Measurements from ENCODE around the gene SLC25A5. TPM values are rescaled to one million over a fixed set of nuclear protein-coding genes. Genes with fewer than 3 reads are reported as not detected.

SLC25A5 gene
- total and polyA plus RNA-seq, 2 experiments from 2014 or later: 348 to 451 TPM

- TF ChIP-seq, protein P1, sequence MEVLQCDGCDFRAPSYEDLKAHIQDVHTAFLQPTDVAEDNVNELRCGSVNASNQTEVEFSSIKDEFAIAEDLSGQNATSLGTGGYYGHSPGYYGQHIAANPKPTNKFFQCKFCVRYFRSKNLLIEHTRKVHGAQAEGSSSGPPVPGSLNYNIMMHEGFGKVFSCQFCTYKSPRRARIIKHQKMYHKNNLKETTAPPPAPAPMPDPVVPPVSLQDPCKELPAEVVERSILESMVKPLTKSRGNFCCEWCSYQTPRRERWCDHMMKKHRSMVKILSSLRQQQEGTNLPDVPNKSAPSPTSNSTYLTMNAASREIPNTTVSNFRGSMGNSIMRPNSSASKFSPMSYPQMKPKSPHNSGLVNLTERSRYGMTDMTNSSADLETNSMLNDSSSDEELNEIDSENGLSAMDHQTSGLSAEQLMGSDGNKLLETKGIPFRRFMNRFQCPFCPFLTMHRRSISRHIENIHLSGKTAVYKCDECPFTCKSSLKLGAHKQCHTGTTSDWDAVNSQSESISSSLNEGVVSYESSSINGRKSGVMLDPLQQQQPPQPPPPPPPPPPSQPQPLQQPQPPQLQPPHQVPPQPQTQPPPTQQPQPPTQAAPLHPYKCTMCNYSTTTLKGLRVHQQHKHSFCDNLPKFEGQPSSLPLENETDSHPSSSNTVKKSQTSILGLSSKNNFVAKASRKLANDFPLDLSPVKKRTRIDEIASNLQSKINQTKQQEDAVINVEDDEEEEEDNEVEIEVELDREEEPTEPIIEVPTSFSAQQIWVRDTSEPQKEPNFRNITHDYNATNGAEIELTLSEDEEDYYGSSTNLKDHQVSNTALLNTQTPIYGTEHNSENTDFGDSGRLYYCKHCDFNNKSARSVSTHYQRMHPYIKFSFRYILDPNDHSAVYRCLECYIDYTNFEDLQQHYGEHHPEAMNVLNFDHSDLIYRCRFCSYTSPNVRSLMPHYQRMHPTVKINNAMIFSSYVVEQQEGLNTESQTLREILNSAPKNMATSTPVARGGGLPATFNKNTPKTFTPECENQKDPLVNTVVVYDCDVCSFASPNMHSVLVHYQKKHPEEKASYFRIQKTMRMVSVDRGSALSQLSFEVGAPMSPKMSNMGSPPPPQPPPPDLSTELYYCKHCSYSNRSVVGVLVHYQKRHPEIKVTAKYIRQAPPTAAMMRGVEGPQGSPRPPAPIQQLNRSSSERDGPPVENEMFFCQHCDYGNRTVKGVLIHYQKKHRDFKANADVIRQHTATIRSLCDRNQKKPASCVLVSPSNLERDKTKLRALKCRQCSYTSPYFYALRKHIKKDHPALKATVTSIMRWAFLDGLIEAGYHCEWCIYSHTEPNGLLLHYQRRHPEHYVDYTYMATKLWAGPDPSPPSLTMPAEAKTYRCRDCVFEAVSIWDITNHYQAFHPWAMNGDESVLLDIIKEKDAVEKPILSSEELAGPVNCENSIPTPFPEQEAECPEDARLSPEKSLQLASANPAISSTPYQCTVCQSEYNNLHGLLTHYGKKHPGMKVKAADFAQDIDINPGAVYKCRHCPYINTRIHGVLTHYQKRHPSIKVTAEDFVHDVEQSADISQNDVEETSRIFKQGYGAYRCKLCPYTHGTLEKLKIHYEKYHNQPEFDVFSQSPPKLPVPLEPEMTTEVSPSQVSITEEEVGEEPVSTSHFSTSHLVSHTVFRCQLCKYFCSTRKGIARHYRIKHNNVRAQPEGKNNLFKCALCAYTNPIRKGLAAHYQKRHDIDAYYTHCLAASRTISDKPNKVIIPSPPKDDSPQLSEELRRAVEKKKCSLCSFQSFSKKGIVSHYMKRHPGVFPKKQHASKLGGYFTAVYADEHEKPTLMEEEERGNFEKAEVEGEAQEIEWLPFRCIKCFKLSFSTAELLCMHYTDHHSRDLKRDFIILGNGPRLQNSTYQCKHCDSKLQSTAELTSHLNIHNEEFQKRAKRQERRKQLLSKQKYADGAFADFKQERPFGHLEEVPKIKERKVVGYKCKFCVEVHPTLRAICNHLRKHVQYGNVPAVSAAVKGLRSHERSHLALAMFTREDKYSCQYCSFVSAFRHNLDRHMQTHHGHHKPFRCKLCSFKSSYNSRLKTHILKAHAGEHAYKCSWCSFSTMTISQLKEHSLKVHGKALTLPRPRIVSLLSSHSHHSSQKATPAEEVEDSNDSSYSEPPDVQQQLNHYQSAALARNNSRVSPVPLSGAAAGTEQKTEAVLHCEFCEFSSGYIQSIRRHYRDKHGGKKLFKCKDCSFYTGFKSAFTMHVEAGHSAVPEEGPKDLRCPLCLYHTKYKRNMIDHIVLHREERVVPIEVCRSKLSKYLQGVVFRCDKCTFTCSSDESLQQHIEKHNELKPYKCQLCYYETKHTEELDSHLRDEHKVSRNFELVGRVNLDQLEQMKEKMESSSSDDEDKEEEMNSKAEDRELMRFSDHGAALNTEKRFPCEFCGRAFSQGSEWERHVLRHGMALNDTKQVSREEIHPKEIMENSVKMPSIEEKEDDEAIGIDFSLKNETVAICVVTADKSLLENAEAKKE (CRISPR knock-in tag; IDR thresholded peaks at IDR 0.05): no peak
- TF ChIP-seq EZH2 (IDR thresholded peaks at IDR 0.05; ENCODE audit: low read depth, unreplicated experiment) (no peak), ZNF114 (CRISPR knock-in tag; IDR thresholded peaks at IDR 0.05) (no peak), NANOG (IDR thresholded peaks at IDR 0.05; ENCODE audit: borderline replicate concordance) (no peak), ZNF331 (CRISPR knock-in tag; IDR thresholded peaks at IDR 0.05; ENCODE audit: low read depth) (no peak), REST (IDR thresholded peaks at IDR 0.05; ENCODE audit: unreplicated experiment) (no peak)
Observed at GRCh38 chrX:119475389-119476101, 7.3 kb downstream of the SLC25A5 start (continued).
